Stimulated activated naive CD4-positive, alpha-beta T cell treated with Interleukin-2 at 50 U/mL for 16 hours (primary cell): ENCODE results near the gene SDF4.
"Not testable (repeated sequence)": the region's sequence is repeated elsewhere in the genome, so short reads cannot be mapped to it uniquely, and the experiment has no call there.

ENCODE experiments used
- DNase-seq: peaks from one replicate; lab custom pipeline; 2025; lab: John Stamatoyannopoulos, UW

SDF4 gene

GRCh38 chr1:1259951-1260600, 28.3 kb upstream of the SDF4 start:
- no peak for DNase-seq

GRCh38 chr1:1259540-1259939, 27.7 kb upstream of the SDF4 start:
- DNase-seq: no peak

GRCh38 chr1:1259119-1259488, 27.3 kb upstream of the SDF4 start:
- no peak for DNase-seq

GRCh38 chr1:1256956-1257871, 25.4 kb upstream of the SDF4 start:
- DNase-seq: no peak

- DNase-seq: no peak
Observed at GRCh38 chr1:1255611-1256010, 23.8 kb upstream of the SDF4 start.

GRCh38 chr1:1255078-1255477, 23.3 kb upstream of the SDF4 start:
- no peak for DNase-seq

GRCh38 chr1:1254667-1254998, 22.8 kb upstream of the SDF4 start:
- no peak for DNase-seq

GRCh38 chr1:1253972-1254666, 22.3 kb upstream of the SDF4 start:
- DNase-seq: no peak

GRCh38 chr1:1253314-1253713, 21.5 kb upstream of the SDF4 start:
- DNase-seq: no peak

GRCh38 chr1:1250786-1251284, 19.0 kb upstream of the SDF4 start:
- DNase-seq: peak; percentile 56

GRCh38 chr1:1248009-1248913, 16.5 kb upstream of the SDF4 start:
- DNase-seq: not testable (repeated sequence)

- DNase-seq: no peak
Observed at GRCh38 chr1:1247341-1247913, 15.6 kb upstream of the SDF4 start.

GRCh38 chr1:1246577-1247340, 15.0 kb upstream of the SDF4 start, which contains the start of gene C1QTNF12:
C1QTNF12 (minus strand) TSS chr1:1246722; CDS start chr1:1246690, 32 bp downstream.
- DNase-seq: no peak

GRCh38 chr1:1245817-1246576, 14.2 kb upstream of the SDF4 start:
- DNase-seq: no peak

- DNase-seq: no peak
Observed at GRCh38 chr1:1245178-1245816, 13.5 kb upstream of the SDF4 start.

- no peak for DNase-seq
Observed at GRCh38 chr1:1244192-1244811, 12.5 kb upstream of the SDF4 start.

GRCh38 chr1:1243807-1244191, 12.0 kb upstream of the SDF4 start:
- DNase-seq: no peak

- no peak for DNase-seq
Observed at GRCh38 chr1:1243266-1243660, 11.5 kb upstream of the SDF4 start.
